Measurements from ENCODE around the gene CDK18. TPM values are rescaled to one million over a fixed set of nuclear protein-coding genes. Genes with fewer than 3 reads are reported as not detected.

Gene CDK18
- total RNA-seq, 1 experiment from 2014 or later = 27.6 TPM

DNA sequence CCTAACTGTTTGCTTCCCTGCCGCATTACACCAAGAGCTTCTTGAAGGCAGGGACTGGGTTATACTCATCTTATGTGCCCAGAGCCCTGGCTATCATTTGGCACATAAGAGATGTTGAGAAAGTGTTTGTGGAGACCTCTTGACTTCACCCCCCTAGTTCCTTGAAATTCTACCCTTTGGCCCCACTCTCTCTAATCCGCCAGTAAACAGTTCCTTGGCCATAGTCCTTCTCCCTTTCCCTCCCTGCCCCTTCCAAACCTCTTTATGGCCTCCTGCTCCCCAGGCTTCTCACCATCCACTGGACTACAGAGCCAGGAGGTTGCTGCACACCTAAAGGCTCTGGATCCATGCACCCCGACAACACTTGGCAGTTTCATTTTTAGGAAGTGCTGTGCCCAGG lies 1.5 kb upstream of the CDK18 start:
- DNase-seq (ENCODE audit: low spot score) = no peak

DNA sequence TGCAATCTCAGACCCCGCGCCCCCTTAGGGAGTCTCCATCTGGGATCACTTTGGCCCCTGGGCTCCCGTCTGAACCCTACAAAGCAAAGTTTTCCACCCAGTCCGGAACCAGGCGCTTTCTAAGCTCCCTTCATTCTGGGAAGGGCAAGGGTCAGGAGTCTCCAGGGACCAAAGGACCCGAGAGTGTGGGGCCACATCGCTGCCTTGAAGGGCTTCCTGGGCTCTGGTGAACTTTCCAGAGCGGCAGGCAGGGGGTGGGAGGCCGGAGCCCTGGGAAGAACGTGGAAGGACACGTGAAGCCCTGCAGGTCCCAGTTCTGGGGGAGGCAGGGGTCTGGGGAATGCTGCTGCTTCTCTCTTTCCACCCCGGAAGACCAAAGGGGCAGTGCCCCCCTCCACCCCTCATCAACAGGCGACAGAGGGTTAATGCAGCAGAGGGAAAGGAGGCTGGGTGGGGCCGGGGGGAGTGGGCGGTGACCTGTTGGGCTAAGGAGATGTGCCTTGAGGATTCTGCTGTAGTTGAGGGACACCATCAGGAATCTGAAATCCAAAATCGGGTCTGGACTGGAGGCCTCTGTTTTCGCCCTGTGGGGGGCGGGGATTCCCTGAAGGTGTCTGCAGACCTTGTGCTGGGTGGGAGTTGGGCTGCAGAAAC lies 734 bp downstream of the CDK18 start:
- DNase-seq (ENCODE audit: low spot score) = no peak

DNA sequence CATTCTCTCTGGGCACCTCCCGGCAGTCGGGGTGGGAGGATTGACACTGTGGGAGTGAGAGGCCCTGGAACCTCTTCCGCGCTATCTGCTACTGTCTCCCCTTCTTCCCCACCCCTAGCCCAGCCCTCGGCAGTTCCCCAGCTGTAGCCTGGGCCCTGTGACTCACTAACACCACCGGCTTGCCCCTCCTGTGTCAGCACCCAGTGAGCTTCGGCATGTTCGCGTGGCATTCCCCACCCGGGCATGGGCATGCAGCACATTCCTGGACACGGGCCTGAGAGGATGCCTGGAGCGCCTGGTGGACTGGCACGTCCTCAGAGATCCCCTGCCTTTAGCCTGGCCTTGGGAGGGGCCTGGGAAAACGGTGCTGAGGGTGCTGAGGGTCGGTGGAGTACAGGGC lies 1.3 kb downstream of the CDK18 start:
- DNase-seq (ENCODE audit: low spot score) = no peak

DNA sequence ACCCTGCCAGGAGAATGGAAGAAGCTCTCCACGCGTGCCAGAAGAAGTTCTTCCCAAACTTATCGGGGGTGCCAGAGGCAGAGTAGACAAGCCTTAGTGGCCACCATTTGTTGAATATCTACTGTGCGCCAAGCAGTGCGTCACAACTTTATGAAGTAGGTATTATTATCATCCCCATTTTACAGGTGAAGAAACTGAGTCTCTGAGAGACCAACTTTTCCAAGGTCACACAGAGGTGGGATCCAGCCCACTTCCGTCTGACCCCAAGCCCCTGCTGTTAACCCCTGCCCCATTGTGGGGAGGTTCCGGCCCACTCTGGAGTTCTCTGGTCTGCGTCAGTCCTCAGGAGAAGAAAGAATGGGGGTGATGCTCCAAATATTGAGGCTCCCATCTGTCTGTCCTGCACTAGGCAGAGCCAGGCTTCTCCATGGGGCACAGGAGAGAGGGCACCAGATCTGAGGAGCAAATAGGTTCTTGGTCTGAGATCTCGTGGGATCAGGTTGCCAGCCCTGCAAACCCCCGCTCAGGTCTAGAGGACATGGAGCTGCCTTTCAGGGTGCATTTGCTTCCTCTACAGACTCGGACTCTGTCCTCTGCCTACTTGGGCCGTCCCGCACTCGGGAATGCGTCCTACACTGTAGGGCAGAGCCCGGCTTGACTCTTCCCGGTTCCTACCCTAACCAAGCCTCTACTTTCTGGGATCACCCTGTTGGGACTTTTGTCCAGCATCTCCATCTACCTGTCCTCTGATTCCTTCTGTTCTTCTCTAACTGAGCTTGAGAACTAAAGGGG lies 2.1 kb downstream of the CDK18 start:
- DNase-seq (ENCODE audit: low spot score) = no peak

DNA sequence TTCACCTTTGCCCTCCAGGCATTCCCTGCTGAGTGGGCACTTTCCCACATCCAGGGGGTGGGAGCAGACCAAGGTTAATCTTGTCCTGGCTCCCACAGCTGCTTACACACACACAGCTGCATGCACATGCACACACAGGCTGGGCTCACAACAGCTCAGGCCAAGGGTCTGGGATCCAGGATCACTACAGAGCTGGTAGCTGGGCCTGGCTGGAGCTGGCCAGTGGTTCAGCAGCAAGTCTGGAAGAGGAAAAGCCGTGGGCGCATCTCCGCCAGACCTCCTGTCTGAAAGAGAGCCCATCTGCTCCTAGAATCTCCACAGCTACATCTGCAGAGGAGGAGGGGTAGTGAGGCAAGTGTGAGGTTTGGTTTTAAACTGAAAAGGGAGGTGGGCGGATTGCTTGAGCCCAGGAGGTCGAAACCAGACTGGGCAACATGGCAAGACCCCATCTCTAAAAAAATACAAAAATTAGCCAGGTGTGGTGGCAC lies 3.8 kb downstream of the CDK18 start:
- DNase-seq (ENCODE audit: low spot score) = no peak

DNA sequence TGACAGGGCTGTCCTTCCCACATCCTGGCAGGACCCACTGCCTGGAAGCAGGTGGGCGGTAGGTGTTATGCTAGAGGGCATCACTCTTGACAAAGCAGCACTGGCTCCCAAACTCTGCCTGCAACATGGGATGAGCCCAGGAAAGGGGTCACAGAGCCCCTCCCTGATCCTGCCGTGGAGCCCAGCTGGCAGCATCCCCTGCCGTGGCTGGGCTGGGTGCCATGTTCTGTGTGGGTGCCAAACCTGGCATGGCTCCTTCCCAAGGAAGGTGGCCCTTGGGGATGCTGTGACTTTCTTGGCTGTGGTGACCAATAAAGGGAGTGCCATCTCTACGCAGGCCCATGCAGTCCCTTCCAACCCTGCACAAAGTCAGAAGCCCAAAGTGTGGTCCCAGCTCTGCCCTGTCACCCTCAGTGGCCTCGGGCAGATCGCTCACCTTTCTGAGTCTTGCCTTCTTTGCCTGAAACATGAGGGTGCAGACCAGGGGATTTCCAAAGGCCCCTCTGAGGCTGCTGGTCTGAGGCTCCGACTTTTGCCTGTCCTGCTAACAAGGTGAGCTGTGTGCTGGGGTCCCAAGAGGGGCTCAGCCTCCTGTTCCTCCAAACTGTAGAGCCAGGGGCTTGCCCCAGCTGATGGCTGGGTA lies 6.0 kb downstream of the CDK18 start:
- no peak for DNase-seq (ENCODE audit: low spot score)

DNA sequence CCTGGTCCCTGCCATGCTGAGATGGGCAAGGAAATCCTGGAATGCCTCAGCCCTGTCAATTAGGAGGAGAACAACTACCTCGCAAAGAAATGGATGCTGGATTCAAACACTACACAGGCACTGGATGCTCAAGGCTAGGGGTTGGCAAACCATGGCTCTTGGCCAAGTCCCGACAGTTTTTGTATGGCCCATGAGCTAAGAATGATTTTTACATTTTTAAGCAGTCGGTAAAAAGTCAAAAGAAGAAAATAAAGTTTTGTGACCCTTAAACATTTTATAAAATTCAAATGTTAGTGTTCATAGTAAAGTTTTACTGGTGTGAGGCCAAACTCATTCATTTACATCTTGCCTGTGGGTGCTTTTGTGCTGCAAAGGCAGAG lies 6.5 kb downstream of the CDK18 start:
- DNase-seq (ENCODE audit: low spot score) = no peak

DNA sequence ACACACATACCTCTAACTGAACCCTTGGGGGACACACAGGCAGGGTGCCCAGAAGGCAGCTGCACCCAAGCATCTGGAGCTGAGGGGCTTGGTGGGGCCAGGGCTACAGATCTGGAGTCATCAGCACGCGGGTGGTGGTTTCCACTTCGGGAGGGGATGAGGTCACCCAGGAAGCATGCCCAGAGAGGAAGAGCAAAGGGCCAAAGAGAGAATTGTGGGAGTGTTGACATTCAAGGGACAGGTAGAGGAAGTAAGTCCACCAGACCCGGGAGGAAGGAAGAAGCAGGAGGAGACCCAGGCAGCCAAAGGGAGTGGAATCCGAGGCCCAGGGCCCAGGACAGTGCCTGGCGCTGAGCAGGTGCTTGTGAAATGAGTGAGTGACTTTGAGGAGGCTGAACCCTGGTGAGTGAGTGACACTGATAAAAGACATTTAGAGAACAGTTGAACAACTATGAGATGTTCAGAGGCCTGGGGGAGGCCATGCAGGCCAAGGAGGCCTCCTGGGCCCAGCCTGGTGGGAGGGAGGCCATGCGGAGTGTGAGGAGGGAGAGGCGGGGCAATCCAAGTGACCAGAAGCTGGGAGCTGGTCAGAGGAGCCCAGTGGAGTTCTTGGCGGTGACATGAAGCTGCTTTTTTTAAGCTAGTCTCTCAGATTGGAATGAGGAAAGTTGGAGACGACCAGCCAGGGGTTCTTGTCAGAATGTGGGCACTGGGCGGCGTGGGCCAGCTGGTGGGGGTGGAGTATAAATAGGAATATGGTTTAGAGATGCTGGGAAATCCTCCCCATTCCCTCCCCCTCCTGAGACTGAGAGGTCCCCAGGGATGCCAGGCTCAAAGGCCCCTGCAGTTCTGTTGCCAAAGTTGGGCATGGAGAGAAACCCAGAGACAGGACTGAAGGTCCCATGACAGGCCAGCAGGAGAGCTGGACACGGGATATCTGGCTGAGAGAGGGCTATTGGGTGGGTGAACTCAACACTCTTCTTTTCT lies 7.9 kb downstream of the CDK18 start:
- no peak for DNase-seq (ENCODE audit: low spot score)

DNA sequence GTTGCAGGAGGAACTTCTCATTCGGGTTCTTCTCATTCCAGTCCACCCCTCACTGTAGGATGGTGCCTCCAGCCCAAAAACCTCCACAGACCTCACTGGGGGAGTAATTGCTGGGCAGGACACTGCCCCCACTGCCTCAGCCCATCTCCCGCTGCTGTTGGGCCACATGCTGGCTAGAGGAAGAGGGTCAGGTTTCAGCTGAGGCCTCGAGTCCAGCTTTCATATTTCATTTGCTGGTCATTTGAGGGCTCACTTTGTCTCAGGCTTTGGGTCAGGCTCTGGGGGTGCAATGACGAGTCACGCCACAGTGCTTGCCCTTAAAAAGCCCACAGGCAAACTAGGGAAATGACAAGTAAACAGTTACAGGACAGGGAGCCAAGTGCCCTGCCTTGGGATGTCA lies 9.3 kb downstream of the CDK18 start:
- no peak for DNase-seq (ENCODE audit: low spot score)

DNA sequence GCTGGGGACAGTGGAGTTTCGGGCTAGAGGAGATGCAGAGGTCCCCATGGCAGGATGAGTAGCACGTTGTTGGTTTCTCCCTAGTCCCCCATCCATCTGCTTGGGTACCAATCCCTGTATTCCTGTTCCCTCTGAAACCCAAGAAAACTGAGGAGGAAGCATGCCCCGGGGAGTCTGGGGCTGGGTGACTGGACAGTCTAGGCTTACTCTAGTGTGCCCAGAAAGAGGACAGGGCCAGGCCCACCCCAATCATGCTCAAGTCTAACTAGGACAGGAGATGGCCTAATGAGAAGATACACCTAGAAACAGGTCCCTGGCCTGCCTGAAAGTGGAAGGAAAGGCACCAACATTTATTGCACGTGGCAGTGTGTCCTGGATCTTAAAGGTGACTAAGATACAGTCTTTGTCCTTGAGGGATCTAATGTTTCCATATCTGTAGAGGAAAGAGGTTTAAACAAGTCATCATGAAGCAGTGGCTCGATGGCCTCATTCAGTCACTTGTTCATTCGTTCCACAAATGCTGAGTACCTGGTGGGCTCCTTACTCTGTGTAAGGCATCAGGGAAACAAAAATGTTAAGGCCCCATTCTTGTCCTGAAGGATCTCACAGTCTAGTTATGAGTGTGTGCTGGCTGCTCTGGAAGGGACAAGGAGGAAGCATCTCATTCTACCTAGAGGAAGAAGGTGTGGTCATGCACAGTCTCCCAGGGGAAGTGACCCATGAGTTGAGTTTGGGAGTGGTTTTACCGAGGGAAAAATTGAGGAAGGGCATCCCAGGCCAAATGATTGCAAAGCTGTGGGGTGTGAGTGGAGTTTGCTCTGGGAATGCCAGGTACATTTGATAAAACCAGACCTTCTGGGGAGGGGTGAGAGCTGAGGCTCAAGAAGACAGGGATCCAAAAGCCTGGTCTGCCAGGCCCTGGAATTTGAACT lies 10.0 kb downstream of the CDK18 start:
- DNase-seq (ENCODE audit: low spot score) = no peak

DNA sequence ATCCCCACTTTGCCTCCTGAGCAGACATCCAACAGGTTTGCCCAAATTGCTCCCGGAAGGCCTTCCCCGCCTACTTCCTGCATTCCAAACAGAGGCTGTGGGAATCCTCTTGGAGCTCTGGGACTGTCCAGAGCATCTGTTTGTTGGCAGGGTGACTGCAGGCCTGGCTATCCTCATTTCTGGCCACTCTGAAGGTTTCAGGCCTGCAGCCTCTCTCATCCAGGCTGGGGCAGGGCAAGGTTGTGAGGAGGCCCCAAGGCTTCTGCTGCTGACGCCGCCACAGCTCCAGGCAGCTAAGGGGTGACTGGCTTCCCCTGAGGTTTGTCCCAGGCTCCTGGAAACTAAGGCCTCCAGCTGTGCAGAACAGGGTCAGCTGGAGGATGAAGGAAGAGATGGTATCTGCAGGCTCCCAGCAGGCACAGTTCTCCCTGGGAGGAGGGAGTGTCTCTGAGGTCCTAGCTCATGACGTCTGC lies 11.3 kb downstream of the CDK18 start:
- DNase-seq (ENCODE audit: low spot score) = no peak

DNA sequence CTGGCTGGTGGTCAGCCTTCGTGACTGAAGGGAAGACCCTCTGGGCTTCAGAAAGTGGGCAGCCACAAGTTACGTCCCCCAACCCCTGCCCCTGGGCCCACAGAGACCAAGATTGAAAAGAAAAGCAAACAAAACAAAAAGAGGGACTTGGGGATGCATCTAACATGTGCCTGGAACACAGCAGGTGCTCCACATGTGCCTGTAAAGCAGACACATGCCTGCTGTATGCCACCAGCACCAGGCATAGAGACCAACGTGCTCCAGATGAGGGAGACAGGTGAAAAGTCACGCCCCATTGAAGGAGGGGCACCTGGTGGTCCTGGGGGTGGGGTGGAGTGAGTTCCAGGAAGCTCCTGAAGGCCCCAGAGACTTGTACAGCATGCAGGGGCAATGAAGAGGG lies 11.9 kb downstream of the CDK18 start:
- no peak for DNase-seq (ENCODE audit: low spot score)

DNA sequence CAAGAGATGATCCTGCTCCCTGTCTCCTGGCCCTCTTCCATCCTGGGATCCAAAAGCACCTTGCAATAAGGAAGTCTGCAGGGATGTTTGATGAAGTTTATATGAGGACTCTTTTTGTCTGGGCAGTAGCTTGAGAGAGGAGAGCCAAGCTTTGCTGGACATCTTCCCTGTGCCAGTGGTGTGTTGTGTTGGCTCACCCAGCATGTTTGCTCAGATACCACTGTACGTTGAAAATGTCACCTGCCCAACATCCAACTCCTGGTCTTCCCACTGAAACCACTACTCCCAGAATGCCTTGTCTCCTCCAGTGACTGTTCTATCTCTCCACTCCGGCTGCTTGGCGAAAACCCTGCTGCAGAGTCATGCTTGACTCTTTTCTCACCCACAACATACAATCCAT lies 12.8 kb downstream of the CDK18 start:
- no peak for DNase-seq (ENCODE audit: low spot score)

DNA sequence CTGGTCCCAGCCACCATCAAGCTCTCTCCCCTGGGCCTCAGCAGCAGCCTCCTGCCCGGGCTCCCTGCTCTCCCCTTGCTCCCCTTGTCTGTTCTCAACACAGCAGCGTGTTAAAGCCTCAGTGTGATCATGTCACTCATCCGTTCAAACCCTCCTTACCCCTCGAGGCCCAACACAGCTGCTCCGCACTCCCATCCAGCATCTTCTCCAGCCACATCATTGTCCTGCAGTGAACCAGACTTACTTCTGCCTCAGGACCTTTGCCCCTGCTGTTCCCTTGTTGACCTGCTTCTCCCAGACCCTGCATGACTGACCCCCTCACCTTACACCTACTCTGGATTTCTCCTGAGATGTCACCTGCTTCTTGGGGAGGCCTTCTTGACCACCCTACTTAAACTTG lies 13.3 kb downstream of the CDK18 start:
- no peak for DNase-seq (ENCODE audit: low spot score)

DNA sequence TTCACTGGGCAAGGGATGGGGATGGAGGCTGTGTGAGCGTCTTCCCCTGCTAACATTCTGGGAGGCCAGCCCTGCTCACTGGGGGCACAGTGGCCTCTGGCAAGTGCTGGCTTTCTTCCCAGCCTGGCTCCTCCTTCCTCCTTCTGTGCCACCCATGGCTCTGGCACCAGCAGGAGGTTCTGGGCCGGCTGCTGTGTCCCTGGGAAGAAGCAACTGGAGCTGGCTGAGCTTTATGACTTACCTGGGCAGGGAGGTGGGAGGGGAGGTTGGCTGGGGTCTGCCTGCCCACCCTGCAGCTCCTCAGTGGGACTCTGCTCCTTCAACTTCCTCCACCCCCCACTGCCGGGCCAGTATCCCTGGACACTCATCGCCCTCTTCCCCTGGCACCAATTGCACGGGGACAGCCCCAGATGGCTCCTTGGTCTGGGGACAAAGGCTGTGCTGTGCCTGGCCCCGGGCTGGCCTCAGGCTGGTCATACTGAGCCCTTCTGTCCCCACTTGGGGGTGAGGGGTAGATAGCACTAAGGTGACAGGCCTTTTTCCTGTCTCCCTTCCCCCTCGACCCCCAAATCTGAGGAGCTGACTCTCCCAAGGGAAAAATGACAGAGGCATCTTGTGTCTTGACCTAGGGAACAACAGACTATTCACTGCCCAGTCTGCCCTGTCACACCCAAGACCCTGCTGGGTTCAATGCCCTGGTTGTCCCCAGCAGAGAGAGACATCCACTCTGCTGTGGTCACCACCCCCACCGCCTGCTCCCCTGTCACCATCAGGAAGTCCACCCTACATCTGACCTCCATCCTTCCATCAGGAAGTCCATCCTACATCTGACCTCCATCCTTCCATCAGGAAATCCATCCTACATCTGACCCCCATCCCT lies 14.4 kb downstream of the CDK18 start:
- DNase-seq (ENCODE audit: low spot score) = no peak

DNA sequence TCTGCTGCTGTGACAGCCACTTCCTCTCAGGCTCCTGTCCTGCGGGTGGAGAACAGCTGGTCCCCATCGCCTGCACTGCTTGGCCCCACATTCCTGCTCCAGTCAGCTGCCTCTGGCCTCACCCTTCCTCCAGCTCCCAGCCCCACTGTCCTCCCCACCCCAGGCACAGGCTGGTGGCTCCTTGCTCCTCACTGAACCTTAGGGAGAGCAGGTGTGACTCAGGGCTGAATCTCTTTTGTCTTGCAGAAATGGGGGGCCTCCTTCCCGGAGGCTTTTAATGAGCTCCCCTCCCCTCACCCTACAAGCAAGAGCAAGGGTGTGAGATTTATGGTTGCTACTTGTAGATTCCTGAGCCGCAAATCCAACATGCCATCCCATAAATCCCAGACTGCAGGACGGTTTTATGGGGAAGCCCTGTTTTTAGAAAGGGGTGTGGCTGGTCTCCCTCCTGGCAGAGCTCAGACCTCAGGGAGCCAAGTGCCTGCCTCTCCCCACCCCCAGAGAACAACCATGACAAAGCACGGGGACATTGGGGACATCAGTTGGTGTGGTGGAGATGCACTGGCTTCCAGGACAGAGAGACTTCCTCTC lies 15.2 kb downstream of the CDK18 start:
- no peak for DNase-seq (ENCODE audit: low spot score)

DNA sequence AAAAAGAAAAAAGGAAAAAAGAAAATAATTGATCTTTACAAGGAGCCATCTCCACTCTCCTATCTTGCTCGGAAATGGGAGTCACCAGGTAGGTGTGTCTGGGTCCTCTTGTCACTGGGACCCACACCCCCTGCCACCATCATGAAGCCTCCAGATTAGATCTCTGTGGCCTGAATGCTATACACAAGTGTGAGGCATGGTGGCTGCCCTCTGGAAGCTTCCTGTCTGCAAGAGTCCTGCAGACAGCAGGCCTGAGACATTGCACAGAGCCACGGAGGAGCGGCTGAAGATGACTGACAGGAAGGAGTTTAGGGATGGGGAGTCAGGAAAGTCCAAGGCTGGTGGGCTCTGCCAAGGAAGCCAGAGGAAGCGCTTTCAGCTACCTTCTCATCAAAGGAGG lies 16.2 kb downstream of the CDK18 start:
- DNase-seq (ENCODE audit: low spot score) = no peak

DNA sequence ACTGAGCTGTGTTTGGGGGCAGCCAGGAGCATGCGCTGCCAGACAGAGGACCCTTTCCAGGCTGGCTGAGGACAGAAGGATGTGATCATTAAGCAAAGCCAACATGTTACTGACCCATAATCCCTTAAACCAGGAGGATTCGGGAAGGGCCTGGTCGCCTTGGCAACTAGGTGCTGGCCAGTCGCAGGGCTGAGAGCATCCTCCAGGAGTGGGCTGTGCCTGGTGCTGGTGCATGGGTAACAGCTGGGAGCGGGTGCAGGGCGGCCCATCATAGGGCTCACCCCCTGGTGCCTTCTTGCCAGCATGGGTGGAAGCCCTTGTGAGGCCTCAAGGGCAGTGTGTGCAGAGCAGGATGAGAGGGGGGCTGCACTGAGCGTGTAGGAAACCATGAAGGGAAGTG lies 17.2 kb downstream of the CDK18 start:
- DNase-seq (ENCODE audit: low spot score) = no peak

DNA sequence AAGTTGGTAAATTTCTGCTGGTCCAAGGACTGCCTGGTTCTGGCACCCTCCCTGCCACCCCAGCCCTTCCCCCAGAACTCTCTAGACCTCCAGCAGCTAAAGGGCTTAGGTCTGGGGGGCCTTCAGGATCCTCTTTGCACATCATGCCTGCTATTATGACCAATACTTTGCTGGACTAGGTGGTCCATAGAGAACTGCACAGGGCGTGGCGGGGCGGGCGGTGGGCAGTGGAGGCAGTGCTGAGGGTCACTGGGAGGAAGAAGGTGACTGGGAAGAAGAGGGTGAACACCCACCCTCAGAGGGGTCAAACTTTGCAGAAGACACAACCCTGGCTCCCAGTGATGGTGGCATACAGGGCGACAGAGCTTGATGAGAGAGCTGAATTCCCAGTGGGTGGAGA lies 18.2 kb downstream of the CDK18 start:
- no peak for DNase-seq (ENCODE audit: low spot score)
